Right ventricle myocardium inferior (tissue), 1 donor: ENCODE measurements around the gene RAPGEF6. TPM values are rescaled to one million over a fixed set of nuclear protein-coding genes. Genes with fewer than 3 reads are reported as not detected.
A peak's percentile ranks its signal among the peaks of the same experiment; 100 is the strongest.
"Not testable (repeated sequence)": the region's sequence is repeated elsewhere in the genome, so short reads cannot be mapped to it uniquely, and the experiment has no call there.

Source experiments
- ATAC-seq: fragments of 200-7000 bp; cut with Tn5 transposase; one replicate; pipeline ENCODE4 v1.9.1; 2020; ENCODE audit warnings: mild to moderate bottlenecking, moderate library complexity
- DNase-seq: peaks from one replicate; pipeline ENCODE4 v3.0.0; 2021; ENCODE audit errors: missing footprints
- intact Hi-C: fragments of 100-400 bp; cut with DNase I; formaldehyde crosslinking; loops from one replicate; pipeline ENCODE4 v1.11.0; 2022
- total RNA-seq: library from RNA; stranded (reverse); fragmentation: NEBNext Ultra II Directional; extraction: Animal tissue kit (Norgen Biotek cat#: 25700); gene quantifications from one replicate; pipeline ENCODE4 v1.2.1, GENCODE V29; 2021
- donor health status: DM: no; HTN: yes; CAD: no; lungs with severe emphysema.

Gene RAPGEF6
- total RNA-seq, 1 donor from 2014 or later = 8.5 TPM

DNA sequence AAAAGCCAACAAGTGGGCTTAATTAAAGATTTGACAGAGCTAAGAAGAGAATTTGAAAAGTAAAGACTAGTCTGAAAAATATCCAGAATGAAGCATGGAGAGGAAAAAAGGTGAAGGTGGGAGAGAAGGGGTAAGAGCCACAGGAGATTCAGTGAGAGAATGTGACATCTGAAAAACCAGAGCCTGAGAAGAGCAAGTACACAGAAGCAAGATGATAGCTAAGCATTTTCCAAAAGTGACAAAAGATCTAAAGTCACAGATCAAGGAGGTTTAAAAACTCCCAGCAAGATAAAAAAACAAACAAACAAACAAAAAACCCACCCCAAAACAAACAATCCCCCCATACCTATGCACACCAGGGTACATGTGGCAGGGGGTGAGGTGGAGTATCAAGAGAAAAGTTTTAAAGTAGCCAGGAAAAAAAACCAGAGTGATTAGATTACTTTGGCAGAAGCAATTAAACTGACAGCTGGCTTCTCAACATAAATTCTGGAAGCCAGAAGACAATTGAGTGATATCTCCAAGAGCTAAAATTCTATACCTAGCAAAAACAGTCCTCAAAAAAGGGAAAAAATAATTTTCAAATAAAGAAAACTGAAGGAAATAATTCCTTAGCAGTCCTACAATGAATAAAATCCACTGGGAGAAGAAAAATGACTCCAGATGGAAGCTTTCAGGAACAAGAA lies 111.4 kb downstream of the RAPGEF6 start:
- DNase-seq (no peak), ATAC-seq (no peak)
- intact Hi-C loops = no loop called here

DNA sequence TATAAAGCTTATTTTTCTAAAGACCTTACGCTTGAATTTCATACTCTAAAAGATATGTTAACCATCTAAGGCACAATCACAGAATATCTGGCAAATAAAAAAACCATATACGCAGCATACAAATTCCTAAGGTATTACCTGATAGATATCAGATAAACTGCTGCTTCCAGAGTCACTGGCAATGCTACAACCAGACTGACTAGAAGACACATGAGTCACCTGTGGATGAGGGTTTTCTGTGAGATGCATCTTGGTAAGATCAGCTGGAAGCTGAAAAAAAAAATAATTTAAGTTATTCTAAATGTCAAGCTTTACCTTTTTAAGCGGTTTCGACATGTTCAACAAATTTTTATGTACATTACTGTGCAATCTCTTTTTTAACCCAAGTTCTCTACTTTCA lies 113.8 kb downstream of the RAPGEF6 start:
- no peak for DNase-seq
- intact Hi-C loops = no loop called here
- ATAC-seq = no peak

DNA sequence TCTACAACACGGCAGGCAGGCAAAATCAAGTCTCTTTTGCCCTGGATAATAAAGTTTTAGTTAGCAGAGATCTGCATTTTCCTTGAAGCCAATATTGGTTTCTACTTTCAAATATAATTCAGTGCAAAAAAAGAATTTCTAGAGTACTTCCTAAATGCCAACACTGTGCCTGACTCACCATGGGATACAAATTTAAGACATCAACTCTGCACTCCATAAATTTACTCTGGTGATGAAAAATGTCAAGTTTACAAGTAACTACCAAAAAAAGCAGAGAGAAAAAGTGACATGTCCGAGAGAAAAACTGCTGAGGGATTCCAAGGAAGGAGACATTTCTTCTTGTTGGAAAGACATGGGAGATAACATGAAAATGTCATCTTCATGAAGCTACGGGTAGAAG lies 119.7 kb downstream of the RAPGEF6 start:
- DNase-seq = no peak
- intact Hi-C loops = no loop called here
- no peak for ATAC-seq

DNA sequence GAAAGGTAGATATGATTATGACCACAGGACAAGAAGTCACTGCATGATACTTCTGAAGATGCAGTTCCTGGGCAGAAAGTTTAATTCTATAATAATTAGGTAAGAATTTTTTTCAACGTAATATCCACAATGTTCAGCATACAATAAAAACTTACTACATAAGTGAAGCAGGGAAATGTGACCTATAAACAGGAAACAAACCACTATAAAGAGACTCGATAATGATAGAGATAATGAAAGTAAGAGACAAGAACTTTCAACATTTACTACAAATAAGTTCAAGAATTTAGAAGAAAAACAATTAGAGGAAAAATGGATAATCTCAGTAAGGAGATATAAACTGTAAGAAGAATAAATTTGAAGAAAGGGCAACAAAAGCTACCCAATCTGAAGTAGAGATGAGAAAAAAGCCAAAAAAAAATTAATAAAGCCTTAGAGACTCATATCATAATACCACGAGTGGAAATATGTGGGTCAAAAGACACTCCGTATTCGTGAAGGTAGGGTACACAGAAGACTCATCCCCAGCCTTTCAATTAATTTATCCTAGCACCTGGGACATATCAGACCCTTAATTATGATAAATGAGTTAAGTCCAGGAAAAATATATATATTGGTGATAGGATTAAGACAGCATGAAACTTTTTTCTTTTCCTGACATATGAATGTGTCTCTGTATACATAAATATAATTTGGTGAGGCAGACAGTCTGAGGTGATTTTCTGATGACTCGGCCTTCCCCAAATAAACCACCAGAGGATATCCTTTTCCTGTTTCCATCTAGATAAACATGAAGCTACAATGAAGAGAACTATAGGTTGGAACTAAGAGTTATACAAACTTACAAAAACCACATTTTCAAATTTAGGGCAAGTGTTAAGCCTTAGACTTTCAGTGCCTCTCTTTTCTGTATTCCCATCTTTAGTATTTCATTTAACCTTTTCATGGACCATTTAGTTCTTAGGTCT lies 120.4 kb downstream of the RAPGEF6 start:
- no peak for DNase-seq
- no peak for ATAC-seq
- intact Hi-C loops = no loop called here

DNA sequence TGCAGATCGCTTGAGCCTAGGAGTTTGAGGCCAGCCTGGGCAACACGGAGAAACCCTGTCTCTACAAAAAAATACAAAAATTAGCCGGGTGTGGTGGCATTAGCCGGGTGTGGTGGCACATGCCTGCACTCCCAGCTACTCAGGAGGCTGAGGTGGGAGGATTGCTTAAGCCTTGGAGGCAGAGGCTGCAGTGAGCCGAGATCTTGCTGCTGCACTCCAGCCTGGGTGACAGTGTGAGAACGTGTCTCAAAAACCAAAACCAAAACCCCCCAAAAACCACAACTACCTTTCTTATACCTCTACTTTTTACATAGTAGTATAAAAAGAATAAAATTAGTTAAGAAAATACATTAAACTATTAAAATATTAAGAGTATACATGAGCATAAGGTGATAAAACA lies 121.2 kb downstream of the RAPGEF6 start:
- DNase-seq (no peak), ATAC-seq (no peak)
- intact Hi-C loops = no loop called here

DNA sequence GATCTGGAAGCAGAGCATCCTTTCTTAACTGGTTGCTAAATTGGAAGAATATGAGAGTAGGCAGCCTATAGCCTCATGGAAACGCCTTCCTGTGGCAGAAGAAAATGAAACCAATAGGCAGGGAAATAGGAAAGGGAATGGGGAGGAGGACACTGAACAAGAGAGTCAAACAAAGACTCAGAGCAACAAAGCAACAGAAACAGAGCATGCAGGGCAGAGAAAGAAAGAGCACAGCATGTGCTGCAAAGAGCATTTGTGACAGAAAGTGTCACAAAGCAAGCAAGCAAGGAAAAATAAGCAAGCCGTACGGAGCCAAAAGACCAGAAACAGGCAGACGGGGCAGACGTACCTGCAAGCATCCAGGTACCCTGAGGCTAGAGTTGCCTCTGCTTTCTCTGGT lies 123.1 kb downstream of the RAPGEF6 start:
- intact Hi-C loops = no loop called here
- ATAC-seq = no peak

DNA sequence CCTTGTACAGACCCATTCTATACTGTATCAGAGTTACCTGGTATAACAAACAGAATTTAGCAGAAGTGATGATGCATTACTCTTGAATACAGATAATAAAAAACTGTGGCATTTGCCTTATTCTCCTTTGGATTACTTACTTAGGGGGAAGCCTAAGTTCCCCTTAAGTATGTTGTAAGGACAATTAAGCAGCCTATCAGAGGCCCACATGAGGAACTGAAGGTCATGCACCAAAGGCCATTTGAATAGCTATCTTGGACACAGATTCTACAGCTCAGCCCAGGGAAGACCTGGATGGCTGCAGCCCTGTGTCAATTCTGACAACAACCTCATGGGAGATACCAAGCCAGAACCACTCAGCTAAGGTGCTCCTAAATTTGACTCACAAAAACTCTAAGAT lies 125.2 kb downstream of the RAPGEF6 start:
- intact Hi-C loops = no loop called here
- no peak for DNase-seq

More for the DNA sequence above, 123.1 kb downstream of the RAPGEF6 start:
- no peak for DNase-seq

DNA sequence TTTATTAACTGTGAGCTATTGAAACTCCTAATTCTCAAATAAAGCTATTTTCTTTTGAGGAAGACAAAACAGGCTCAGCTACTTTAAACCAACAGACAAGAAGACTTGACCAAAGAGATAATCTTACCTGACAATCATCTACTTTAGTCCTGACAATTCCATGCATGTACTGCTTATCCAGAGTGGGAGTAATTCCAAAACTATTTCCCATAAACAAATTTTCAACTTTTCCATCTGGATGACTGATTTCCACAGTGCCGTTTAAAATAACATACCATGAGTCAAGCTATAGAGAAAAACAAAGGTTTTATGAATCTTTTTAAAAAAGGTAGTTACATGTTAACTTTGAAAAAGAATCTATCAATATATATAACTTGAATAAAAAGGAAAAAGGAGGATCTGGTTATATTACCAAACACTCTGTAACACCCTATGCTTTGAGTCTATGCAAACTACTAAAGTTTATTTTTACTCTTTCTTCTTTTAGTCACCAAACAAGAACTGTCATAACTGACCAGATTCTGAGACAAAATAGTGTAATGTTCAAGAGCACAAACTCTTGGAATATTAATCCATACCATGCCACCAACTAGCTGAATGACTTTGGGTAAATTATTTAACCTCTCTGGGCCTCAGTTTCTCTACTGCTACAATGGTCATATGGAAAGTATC lies 129.7 kb downstream of the RAPGEF6 start:
- ATAC-seq (no peak), DNase-seq (no peak)
- intact Hi-C loops = no loop called here

More for the DNA sequence above, 125.2 kb downstream of the RAPGEF6 start:
- ATAC-seq = no peak

DNA sequence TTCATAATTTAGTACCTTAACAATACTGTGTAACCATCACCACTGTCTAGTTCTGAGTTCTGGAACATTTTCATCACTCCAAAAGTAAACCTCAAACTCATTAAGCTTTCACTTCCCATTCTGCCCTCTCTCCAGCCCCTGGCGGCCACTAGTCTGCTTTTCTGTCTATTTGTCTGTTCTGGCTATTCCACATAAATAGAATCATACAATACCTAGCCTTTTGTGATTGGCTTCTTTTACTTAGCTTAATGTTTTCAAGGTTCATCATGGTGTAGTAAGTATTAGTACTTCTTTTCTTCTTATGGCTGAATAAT lies 138.7 kb downstream of the RAPGEF6 start:
- DNase-seq (no peak), ATAC-seq (peak; percentile 28)
- intact Hi-C loops = no loop called here

DNA sequence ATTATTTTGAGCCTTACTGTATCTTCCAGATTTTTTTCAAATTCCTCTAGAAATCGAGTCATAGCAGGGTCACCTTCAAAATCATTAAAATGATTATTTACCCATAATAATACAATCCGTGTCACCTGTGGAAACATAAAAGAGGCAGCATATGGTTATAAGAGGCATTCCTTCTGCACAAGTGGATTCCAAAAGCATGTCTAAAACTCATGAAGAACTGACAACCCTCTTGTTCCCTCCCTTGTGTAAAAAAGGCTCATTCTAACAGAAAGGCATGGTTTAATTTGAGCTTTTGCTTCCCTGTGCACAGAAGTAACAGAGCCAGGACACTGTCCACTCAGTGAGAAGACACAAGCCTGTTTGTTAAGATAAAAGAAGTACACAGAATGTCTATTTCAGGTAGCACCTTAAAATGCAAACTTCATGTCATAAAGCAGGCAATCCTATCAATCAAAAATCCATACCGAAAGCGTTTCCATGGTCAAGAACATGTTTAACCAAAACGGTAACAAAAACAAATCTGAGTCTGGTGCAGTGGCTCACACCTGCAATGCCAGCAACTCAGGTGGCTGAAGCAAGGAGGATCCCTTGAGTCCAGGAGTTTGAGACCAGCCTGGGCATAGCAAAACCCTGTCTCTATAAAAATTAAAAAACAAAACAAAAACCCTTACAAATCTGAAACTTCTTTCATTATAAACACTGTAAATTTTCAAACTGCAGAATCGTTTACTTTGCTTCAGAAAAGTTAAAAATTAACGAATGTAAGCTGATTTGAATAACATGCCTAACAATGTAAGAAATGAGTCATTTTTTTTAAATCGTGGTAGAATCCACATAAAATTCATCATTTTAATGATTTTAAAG lies 139.3 kb downstream of the RAPGEF6 start:
- intact Hi-C loops = no loop called here
- ATAC-seq (no peak), DNase-seq (no peak)

DNA sequence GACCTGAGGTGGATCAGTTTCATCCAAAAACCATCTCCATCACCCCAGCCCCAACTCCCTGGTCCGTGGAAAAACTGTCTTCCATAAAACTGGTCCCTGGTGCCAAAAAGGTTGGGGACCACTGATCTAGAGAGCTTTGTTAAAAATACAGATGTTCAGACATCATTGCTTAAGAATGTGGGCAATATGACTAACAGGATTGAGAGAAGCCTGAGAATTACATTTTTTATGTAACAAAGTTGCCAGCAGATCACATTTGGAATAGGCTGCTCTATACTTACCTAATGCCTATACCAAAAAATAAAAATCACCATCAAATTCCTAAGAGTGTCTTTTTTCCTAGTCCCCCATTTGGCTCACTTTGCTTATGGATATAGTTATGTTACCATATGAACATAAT lies 143.3 kb downstream of the RAPGEF6 start:
- no peak for DNase-seq
- ATAC-seq = no peak
- intact Hi-C loops = no loop called here

DNA sequence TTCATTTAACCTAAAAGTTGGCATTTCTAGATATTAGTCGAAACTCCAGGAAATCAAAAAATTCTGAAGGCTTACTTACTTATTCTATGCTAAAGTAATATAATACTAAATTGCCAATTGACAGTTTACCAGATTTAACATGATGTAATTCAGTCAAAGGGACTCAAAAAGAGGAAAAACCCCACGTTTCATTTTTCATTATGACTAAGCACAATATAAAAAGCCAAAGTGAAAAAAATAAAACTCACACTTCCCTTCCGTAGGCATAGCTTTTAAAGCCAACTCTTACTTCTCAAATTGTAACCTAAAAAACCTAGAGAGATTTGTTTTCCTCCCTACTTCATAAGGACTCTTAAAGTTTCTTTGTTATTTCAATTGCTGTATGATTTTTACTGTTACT lies 146.6 kb downstream of the RAPGEF6 start:
- intact Hi-C loops = no loop called here
- no peak for DNase-seq
- ATAC-seq = no peak

DNA sequence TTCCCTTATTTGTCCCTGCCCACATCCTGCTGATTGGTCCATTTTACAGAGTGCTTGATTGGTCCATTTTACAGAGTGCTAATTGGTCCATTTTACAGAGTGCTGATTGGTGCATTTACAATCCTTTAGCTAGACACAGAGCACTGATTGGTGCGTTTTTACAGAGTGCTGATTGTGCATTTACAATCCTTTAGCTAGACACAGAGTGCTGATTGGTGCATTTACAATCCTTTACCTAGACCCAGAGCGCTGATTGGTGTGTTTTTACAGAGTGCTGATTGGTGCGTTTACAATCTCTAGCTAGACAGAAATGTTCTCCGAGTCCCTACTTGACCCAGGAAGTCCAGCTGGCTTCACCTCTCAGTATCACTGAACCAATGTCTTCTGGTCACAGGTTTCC lies 147.7 kb downstream of the RAPGEF6 start:
- intact Hi-C loops, DNase-seq, ATAC-seq: not testable (repeated sequence)

DNA sequence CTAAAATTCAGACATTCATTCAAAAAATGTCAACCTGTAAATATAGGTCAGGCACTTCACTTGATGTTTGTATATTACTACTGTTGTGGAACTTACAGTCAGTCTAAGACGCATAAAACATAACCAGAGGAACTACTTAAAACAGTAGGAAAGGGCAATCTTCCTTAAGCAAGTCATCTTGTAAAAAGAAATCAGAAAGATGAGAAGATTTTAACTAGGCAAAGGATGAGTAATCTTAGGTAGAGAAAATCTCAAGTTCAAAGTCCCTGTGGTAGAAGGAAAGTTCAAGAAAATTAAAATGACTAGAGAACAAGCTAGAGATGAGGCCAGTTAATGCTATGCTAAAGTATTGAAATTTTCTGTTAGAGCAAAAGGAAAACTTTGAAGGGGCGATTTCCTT lies 152.4 kb downstream of the RAPGEF6 start:
- intact Hi-C loops = no loop called here

DNA sequence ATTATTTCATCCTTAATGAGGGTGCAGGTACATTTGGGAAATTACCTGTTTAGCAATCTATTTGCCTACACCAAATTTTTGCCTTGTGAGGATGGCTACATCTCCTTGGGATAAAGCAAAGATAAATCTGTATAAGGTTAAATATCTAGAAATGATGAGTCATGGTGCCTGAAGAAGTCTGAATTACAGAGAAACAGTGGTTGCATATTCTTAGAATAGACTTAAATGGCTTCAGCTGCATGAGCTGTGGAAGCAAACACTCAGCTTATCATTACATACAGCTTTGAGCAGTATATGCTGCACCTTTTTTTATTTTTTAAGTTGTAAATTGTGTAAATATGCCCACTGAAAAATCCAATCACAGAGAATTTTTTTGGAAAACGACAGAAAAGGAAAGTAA lies 153.5 kb downstream of the RAPGEF6 start:
- ATAC-seq (no peak), DNase-seq (no peak)
- intact Hi-C loops = no loop called here

More for the DNA sequence above, 152.4 kb downstream of the RAPGEF6 start:
- no peak for ATAC-seq
- DNase-seq = no peak

DNA sequence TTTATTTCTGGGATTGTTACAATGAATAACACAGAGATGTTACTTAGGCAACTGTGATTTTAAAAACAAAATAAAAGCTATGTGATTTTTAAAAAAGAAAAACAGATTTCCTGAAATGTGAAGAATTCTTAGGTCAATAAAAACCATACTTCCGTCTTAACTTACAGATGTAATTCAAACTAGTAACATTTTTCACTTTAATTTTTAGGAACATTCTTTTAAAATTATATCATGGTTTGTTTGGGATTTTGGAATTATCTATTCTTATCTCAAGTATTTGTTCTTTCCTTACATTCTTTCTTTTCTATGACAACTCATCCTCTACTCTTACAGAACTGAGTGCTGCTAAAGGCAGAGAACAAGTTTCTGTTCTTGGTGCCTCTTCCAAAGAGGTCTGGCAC lies 159.5 kb downstream of the RAPGEF6 start:
- no peak for ATAC-seq
- intact Hi-C loops = no loop called here

DNA sequence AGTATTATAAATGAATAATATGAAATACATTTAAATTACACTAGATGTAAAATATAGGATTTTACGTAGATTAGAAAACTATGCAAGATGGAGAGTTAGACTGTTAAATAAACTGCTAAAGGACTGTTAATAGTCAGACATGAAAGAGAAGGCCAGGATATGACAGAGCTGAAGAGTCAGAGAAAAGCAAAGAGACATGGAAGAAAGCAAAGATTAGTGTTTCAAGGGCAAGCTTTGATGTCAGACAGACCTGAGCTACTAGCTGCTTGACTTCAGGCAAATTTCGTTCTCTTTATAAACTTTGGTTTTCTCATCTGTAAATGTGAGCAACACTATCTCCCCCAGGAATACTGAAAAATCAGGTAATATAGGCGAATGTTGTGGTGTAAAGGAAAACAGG lies 161.3 kb downstream of the RAPGEF6 start:
- intact Hi-C loops = no loop called here
- DNase-seq (no peak), ATAC-seq (no peak)

More for the DNA sequence above, 159.5 kb downstream of the RAPGEF6 start:
- no peak for DNase-seq

DNA sequence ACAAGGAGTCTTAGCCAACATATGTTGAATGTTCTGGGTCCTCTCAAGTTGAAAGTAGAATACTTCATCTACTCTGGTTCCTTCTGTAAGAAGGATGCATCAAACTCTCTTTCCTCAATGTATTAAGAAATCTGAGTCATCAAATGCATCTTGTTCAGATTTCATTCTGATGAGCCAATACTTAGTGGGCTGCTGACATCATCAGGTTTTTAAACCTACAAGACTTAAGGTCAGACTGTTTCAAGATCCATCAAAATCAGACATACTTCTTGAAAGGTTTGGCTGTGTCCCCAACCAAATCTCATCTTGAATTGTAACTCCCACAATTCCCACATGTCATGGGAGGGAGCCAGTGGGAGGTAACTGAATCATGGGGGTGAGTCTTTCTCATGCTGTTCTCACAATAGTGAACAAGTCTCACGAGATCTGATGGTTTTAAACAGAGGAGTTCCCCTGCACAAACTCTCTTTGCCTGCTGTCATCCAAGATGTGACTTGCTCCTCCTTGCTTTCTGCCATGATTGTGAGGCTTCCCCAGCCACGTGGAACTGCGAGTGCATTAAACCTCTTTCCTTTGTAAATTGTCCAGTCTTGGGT lies 168.8 kb downstream of the RAPGEF6 start:
- no peak for ATAC-seq

More for the DNA sequence above, 168.8 kb downstream of the RAPGEF6 start:
- DNase-seq = no peak
- intact Hi-C loops = no loop called here
